HPDE6-E6E7 (cell line): Measurements from ENCODE around the gene SFXN5.
"Not testable (repeated sequence)": the region's sequence is repeated elsewhere in the genome, so short reads cannot be mapped to it uniquely, and the experiment has no call there.

Source experiments
- DNase-seq: peaks from one replicate; pipeline ENCODE4 v3.0.0; 2011; ENCODE audit warnings: missing footprints; ENCODE audit errors: extremely low spot score

SFXN5 gene

DNA sequence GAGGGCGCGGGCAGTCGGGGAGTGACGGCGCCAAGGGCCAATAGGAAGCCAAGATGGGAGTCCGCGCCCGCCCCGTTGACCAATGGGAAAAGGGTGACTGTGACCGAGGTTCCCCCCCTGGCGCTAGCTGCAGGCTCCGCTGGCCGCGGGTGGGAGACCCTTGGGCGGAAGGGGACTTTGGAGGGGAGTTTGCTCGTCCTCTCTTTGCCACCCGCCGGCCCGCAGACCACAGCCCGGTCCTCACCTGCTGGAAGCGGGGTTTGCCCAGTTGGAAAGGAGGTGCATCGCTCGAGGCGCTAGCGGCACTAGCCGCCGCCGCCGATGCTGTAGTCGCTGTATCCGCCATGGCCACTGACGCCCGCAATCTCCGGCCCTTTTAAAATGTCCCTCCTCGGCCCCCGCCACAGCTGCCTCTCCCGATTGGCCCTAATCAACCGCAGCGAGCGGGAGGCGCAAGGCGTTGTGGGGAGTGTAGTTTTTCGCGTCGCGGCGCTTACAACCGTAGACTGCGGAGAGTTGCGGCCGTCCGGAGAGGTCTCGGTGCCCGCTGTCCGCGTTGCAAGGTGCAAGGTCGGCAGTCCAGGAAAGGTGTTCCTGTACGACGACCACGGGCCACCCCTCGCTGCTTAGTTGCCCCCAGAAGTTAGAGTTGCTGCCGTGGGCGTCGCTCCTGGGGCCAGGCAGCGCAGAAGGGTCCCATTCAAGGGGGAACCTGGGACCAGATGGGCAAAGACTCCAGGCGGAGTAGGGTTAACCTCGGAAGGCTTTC is at the start of gene SFXN5:
Gene SFXN5 (minus strand): TSS at position 353 of the 769 bp plus-strand sequence. CDS start 7 bp downstream, at position 346.
- peak; percentile 97 for DNase-seq

- not testable (repeated sequence) for DNase-seq
Observed at GRCh38 chr2:73119611-73120239, 48.2 kb upstream of the SFXN5 start.

- DNase-seq: no peak
Observed at GRCh38 chr2:73117441-73117840, 45.9 kb upstream of the SFXN5 start.

DNA sequence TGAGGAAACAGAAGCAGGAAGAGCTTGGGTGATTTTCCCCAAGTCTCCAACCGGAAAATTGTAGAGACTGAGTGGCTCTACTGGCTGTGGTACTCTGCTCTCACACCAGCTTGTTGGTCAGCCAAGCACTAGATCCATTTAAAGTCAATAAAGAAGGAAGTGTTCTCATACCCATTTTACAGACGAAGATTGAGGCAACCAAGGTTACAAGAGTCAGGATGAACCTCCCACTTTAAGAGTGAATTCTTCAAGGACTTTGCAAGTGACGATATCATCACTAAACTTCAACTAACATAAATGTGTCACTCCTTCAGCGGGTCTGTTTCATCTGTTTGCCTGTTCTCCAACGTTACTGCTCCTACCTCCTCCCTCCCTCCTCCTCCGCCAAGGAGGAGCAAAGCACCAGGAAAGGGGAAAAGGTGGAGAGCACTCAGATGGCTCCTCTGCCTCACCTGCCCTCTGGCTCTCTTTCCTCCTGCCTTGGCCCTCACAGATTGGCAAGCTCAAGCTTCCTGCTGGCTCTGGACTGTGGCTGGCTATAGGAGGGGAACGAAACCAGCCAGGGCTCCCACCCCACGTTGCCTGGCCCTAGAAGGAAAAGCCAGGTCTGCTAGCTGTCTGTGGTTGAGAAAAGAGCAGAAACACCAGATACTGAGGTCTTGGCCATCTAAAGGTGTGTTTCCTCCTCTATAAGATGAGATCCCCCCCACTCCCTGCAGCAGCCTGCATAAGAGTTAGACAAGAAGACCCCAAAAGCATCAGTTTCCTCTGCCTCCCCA is 44.9 kb upstream of the SFXN5 start:
- no peak for DNase-seq

GRCh38 chr2:73114273-73114867 is 42.9 kb upstream of the SFXN5 start:
- no peak for DNase-seq

GRCh38 chr2:73112913-73113854 is 41.7 kb upstream of the SFXN5 start, which contains the start of gene RAB11FIP5:
Gene RAB11FIP5 (minus strand): TSS chr2:73112948. CDS start chr2:73112777, 171 bp downstream.
- DNase-seq: peak; percentile 78

- no peak for DNase-seq
Observed at GRCh38 chr2:73112026-73112912, 40.8 kb upstream of the SFXN5 start.

DNA sequence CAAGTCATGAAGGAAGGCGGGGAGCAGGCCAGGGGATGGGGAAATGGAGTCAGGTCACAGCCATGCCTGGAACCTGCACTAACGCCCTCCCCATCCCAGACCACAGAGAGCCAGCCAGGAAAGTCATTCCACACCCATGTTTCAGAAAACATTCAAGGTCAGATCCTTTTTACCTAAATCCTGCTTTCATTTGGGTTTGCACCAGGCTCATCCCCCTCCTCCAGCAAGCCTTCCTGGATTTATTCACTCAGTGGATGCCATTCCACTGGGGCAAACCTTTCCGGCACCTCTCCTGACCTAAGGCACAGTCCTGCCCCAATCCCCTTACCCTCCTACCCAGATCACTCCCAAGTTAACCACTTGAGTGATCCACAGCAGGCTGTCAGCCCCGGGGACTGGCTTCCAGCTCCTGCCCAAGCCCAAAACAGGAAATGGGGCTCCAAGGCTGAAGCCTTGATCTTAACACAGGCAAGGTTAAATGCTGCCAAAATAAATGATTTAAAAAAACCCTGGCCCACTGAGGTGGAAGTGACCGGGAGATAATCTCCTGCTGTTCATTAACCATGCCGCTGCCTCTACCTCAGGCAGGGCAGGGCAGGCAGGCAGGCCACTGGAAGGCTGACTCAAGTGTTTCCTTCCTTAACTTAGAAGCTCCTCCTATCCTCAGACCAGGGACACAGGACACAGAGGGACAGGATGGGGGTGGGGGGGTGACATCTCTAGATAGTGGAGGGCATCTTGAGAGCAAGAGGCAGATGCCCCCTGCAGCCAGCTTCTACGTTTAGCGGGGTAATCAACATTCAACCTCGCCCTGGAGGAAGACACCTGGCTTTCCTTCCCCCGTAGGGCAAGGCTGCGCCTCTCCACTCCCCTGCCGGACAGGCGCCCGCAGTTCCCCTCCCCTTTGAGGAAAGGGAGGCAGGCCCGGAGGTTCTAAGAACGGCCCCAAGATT is 39.8 kb upstream of the SFXN5 start:
- peak; percentile 76 for DNase-seq

DNA sequence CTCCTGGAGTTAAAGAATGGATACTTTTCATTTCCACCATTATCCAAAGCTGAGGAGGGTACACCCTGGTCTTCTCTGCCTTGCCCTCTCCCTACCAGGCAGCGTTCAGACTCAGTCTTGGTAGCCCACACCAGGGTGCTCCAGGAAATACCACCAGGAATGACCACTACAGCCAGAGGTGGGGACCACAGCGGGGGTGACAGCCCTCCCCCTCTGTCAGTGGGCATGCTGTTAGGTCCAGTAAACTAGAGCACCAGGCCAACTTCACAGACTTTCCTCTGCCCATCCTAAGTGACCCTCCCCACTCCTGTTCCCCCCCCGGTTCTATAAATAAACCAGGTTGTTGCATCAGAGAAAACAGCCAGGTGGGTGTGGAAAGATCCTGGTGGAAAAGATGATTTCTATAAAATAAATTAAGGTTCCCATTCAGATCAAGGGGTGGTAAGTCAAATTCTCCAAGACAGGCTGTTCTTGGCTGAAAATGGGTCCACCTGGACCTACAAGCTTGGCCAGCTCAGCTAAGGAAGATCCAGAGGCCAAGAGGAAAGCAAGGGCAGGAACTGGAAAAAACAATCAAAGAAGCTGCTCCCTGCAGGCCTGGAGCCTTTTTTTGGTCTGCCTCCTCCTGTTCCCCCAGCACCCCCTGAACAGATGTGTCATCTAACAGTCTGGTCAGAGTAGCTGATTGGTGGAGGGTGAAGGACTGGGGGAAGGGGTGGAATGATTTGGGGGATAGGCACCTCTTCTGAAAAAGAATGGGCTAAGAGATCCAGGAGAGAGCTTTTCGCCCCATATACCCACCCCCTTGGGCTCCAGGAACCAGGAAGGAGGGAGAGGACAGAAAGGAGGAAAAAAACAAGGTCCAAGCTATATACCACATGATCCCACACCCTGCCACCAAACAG is 38.9 kb upstream of the SFXN5 start:
- DNase-seq: no peak

DNA sequence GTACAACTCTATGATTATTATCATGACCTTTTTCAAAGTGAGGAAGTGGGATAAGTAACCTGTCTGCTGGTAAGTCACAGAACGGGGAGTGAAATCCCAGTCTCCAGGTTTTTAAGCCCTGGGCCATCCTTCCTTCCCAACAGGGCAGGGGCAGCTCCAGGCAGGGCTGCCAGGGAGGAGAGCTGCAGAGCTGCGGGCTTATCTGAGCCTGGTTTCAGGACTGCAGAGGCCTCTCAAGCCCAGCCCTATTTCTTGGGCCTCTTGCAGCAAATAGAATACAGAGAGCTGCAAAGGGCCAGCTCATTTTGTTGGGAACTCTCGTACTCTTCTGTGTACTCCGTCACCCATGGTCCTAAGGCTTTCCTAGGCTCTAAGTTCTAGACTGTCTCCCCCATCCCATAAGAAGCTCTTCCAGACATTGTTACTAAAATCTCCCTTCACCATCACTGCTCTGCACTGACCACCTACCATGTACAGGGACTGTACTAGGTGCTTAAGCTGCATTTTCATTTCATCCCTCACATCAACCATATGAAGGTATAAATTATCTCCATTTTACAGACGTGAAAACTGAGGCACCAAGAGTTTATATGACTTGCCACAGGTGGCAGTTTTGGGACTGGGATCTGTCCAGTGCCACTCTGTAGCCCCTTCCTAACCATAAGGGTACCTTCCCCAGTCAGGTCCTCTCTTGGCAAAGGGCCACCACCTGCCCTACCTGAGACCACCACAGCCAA is 38.1 kb upstream of the SFXN5 start:
- no peak for DNase-seq

DNA sequence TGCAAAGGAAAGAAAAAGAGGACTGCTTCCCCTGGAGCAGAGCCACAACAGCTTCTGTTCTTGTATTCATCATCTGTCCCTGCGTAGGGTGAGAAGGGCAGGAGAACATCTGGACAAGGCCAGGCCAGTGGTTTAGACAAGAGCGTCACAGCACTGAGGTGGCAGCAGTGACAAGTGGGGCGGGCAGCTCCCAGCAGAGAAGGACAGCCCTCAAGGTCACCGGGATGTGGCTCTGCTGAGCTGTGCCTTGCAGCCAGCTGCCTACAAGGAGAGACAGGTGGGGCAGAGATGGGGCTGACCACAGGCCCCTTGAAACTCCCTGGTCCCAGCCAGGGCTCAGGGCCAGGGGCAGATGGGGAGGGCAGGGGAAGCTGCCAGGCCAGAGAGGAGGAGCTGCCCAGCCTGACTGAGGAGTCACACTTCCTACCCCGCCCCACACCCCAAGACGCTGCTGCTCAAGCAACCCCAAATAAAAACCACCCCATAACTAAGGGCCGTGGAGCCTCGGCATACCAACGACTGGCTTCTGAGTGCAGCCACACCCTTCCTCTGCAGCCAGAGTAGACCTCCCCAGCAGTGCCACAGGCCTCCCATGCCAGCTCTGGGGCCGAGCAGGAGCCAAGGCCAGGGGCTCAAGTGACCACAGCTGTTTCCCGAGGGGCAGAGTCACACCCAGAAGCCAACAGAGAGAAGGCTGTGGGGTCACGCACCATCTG is 35.9 kb upstream of the SFXN5 start:
- DNase-seq: no peak

- DNase-seq: no peak
Observed at GRCh38 chr2:73106791-73107190, 35.3 kb upstream of the SFXN5 start.

GRCh38 chr2:73105511-73105971 is 34.0 kb upstream of the SFXN5 start:
- DNase-seq: no peak

DNA sequence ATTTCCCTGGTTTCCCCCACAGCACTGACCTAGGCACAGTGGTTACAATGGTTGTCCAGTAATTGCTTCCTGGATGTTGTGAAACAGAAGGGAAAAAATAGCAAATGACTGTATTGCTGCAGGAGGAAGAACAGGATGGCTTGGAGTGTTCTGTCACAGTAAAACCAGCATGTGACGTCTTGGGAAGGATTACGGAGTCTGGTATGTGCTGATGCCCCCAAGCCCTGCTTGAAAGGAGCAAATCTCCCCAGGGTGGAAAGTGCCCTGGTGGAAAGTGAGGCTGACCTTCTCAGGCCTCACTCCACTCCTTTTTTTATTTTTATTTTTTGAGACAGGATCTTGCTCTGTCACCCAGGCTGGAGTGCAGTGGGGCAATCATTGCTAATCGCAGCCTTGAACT is 33.4 kb upstream of the SFXN5 start:
- DNase-seq: no peak

GRCh38 chr2:73103018-73103542 is 31.6 kb upstream of the SFXN5 start:
- DNase-seq: no peak
